Measurements from ENCODE around the gene RAB3GAP2.
"Not testable (repeated sequence)": the region's sequence is repeated elsewhere in the genome, so short reads cannot be mapped to it uniquely, and the experiment has no call there.

RAB3GAP2 gene, protein sequence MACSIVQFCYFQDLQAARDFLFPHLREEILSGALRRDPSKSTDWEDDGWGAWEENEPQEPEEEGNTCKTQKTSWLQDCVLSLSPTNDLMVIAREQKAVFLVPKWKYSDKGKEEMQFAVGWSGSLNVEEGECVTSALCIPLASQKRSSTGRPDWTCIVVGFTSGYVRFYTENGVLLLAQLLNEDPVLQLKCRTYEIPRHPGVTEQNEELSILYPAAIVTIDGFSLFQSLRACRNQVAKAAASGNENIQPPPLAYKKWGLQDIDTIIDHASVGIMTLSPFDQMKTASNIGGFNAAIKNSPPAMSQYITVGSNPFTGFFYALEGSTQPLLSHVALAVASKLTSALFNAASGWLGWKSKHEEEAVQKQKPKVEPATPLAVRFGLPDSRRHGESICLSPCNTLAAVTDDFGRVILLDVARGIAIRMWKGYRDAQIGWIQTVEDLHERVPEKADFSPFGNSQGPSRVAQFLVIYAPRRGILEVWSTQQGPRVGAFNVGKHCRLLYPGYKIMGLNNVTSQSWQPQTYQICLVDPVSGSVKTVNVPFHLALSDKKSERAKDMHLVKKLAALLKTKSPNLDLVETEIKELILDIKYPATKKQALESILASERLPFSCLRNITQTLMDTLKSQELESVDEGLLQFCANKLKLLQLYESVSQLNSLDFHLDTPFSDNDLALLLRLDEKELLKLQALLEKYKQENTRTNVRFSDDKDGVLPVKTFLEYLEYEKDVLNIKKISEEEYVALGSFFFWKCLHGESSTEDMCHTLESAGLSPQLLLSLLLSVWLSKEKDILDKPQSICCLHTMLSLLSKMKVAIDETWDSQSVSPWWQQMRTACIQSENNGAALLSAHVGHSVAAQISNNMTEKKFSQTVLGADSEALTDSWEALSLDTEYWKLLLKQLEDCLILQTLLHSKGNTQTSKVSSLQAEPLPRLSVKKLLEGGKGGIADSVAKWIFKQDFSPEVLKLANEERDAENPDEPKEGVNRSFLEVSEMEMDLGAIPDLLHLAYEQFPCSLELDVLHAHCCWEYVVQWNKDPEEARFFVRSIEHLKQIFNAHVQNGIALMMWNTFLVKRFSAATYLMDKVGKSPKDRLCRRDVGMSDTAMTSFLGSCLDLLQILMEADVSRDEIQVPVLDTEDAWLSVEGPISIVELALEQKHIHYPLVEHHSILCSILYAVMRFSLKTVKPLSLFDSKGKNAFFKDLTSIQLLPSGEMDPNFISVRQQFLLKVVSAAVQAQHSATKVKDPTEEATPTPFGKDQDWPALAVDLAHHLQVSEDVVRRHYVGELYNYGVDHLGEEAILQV (N-terminal part only)

DNA sequence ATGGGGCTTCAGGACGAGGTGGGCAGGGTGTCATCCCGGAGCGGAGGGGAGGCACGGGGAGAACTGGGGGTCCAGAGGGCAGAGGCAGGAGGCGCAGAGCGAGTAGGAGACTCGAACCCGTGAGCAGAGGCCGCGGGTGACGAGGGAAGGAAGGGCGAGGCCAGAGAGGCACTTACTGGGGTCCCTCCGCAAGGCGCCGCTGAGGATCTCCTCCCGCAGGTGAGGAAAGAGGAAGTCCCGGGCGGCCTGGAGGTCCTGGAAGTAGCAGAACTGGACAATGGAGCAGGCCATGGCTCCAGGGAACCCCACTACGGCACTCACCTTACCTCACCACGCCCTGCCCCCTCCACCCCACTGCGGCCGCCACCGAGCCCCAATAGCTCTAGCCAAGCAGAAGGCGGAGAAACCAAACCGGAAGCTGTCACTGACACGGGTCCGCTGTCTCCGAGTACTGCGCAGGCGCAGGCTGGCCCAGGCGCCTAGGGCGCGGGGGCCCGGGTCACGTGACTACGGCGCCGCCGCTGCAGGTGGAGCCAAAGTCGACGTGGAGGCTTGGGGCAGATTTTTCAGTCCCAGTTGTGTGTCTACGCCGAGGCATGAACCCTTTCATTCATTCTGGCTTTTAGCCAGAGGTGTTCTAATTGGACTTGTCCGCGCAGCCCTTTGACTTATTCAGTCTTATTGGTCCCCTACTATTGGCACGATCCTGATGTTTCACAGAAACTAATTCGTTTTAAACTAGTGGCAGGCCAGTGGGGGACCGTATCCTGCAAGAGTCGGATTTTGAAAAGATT, at the start of gene RAB3GAP2:
RAB3GAP2 (minus strand) TSS at position 407 of the 794 bp plus-strand sequence; CDS start at position 291, 116 bp downstream.
- Histone ChIP-seq H3K4me1 (peaks cover 20% of the 10 kb centered on the region), H3K27me3 (ENCODE audit: low read depth) (peaks cover 2% of the 10 kb centered on the region; the same call in 1 of the 2 replicates), H3K4me3 (peak within 1 kb of the TSS; percentile 78), H3K9me3 (no peaks in the 10 kb centered on the region), H3K36me3 (replicated peaks) (peaks cover 18% of the 10 kb centered on the region)
- DNase-seq (ENCODE audit: low spot score in 2 of 2) = peak; percentile 94 to 96
- in situ Hi-C loops (cut with MboI; ENCODE audit: low sequenced_read_pairs) = no loop called here

DNA sequence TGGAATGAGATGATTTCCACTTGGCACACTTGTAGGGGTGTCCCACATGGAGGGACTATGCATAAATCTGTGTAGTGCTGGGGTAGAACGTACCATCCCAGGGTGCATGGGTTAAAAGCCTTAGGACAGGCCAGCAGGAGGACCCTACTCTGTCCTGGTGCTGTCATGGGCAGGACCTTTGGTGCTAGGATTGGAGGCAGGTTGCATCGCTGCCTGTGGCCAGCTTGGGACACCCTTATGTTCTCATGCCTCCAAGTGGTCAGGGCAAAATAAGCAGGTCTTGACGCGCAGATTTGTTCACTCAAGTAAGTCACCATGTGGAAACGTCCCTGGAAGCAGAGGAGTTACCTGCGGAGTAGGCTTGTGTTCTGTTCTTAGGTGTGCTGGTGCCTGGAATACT, 49.5 kb upstream of the RAB3GAP2 start:
- H3K4me3 ChIP-seq = no peak overlapping the region
- no peaks in the 10 kb centered on the region; the same call in 1 of the 2 replicates for H3K4me1 ChIP-seq
- in situ Hi-C loops (cut with MboI; ENCODE audit: low sequenced_read_pairs) = no loop called here
- no peaks in the 10 kb centered on the region for H3K36me3 ChIP-seq (replicated peaks)
- no peaks in the 10 kb centered on the region for H3K9me3 ChIP-seq
- H3K27me3 ChIP-seq (ENCODE audit: low read depth) = no peaks in the 10 kb centered on the region
- no peak for DNase-seq (ENCODE audit: low spot score in 2 of 2)

DNA sequence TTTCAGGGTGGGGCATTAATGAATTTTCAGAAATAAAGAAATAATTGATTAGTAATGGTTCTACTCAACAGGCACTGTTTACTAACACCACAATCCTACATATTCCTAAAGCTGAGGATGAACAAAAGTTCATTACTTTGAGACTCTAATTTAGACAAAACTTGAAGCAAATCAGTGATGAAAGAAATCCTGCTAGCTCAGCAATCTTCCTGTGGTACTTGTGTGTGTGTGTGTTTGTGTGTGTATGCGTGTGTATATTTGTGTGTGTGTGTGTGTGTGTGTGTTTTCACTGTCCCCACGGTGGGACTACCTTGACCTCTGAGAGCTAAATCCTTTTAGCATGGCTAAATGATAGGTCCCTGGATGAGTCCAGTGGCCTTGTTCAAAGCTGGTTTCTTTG, 48.5 kb upstream of the RAB3GAP2 start:
- in situ Hi-C loops (cut with MboI; ENCODE audit: low sequenced_read_pairs) = no loop called here

DNA sequence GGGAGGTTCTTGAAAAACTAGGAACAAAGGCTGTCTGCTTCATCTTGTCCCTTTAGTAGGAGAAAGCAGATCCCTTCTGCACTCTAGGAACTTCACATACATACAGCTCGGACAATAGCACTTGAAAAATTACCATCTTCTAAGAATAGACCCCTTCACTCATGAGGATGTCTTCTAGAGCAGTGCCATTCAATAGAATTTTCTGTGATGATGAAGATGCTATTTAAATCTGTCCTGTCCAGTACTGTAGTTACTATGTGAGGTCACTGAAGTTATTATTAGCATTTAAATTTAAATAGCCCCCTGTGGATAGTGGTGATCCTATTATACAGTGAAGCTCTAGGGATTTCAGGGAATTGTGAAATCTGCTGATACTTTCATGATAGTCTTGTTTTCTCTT, 46.4 kb upstream of the RAB3GAP2 start:
- H3K4me1 ChIP-seq = no peaks in the 10 kb centered on the region; the same call in 1 of the 2 replicates

More for the DNA sequence above, 48.5 kb upstream of the RAB3GAP2 start:
- H3K27me3 ChIP-seq (ENCODE audit: low read depth) = no peaks in the 10 kb centered on the region
- no peak for DNase-seq (ENCODE audit: low spot score in 2 of 2)
- no peaks in the 10 kb centered on the region for H3K36me3 ChIP-seq (replicated peaks)
- no peak overlapping the region for H3K4me3 ChIP-seq
- H3K4me1 ChIP-seq = no peaks in the 10 kb centered on the region; the same call in 1 of the 2 replicates
- H3K9me3 ChIP-seq = no peaks in the 10 kb centered on the region

DNA sequence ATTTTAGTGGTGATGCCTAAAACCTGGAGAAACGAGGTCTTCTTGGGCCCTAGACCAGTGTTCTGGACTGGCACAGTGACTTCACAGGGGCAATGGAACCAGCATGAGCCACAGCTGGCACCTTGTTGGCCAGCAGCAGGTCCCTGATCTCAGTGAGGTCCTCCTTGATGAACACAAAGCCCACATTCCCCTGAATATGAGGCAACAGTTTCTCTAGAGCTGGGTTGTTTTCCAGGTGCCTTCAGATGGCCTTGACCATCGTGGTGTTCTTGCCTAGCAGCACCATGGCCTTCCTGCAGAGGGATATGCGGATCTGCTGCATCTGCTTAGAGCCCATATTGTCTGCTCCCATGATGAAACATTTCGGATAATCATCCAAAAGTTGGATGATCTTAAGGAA, 44.9 kb upstream of the RAB3GAP2 start:
- Histone ChIP-seq H3K36me3 (replicated peaks) (no peaks in the 10 kb centered on the region), H3K9me3 (no peaks in the 10 kb centered on the region), H3K4me1 (no peaks in the 10 kb centered on the region; the same call in 1 of the 2 replicates), H3K4me3 (no peak overlapping the region), H3K27me3 (ENCODE audit: low read depth) (no peaks in the 10 kb centered on the region)
- no peak for DNase-seq (ENCODE audit: low spot score in 2 of 2)
- in situ Hi-C loops (cut with MboI; ENCODE audit: low sequenced_read_pairs) = no loop called here

More for the DNA sequence above, 46.4 kb upstream of the RAB3GAP2 start:
- Histone ChIP-seq H3K4me3 (no peak overlapping the region), H3K27me3 (ENCODE audit: low read depth) (no peaks in the 10 kb centered on the region), H3K36me3 (replicated peaks) (no peaks in the 10 kb centered on the region), H3K9me3 (no peaks in the 10 kb centered on the region)
- in situ Hi-C loops (cut with MboI; ENCODE audit: low sequenced_read_pairs) = no loop called here
- no peak for DNase-seq (ENCODE audit: low spot score in 2 of 2)

DNA sequence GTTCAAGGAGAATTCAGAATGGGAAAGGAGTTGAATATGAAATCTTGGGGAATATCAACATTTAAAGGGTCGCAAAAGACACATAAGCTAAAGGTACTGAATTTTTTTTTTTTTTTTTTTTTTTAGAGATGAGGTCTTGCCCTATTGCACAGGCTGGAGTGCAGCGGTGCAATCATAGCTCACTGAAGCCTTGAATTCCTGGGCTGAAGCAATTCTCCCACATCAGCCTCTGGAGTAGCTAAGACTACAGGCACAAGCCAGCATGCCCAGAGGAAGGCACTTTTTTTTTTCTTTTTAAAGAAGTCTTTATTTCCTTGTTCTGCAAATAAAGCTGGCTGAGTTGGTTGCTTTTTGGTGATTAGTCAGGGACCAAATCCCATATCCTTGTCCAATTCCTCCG, 44.1 kb upstream of the RAB3GAP2 start:
- in situ Hi-C loops (cut with MboI; ENCODE audit: low sequenced_read_pairs) = no loop called here
- H3K4me1 ChIP-seq = no peaks in the 10 kb centered on the region; the same call in 1 of the 2 replicates
- H3K27me3 ChIP-seq (ENCODE audit: low read depth) = no peaks in the 10 kb centered on the region
- no peaks in the 10 kb centered on the region for H3K9me3 ChIP-seq
- H3K36me3 ChIP-seq (replicated peaks) = no peaks in the 10 kb centered on the region
- H3K4me3 ChIP-seq = no peak overlapping the region
- no peak for DNase-seq (ENCODE audit: low spot score in 2 of 2)

DNA sequence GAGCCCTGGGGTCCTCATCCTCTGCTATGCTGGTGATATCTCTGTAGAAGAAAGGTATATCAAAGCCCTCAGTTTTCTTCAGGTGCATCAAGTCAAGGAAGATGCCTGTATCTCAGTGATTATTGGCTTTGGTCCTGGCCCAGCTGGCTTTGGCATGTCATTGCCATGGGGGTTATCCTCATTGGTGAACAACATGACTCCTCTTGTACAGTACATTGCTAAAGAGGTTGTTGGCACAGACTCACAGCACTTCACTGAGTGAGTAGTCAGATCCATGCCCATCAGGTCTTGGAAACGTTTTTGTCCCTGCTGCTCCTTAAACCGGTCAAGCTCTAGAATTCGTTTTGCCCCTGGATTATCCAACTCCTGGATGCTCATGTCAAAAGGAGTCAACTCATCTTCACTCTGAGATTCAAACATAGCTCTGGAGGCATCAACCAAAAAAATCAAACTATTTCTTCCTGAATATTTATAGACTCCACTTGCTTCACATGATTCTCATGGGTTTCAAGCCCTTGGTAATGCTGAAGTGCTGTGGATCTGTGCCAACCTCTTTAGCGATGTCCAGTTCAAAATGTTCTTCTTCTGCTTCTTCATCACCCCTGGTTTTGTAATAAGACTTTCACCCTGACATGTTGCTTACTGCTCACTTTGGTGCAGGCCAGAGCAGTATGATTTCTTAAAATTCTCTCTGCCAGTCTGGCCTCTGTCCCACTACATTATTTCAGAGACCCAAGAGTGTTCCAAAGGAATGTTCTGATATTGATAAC, 43.0 kb upstream of the RAB3GAP2 start:
- no peaks in the 10 kb centered on the region for H3K36me3 ChIP-seq (replicated peaks)
- in situ Hi-C loops (cut with MboI; ENCODE audit: low sequenced_read_pairs) = no loop called here
- no peak for DNase-seq (ENCODE audit: low spot score in 2 of 2)
- no peaks in the 10 kb centered on the region; the same call in 1 of the 2 replicates for H3K4me1 ChIP-seq
- no peaks in the 10 kb centered on the region for H3K27me3 ChIP-seq (ENCODE audit: low read depth)
- no peak overlapping the region for H3K4me3 ChIP-seq
- no peaks in the 10 kb centered on the region for H3K9me3 ChIP-seq

DNA sequence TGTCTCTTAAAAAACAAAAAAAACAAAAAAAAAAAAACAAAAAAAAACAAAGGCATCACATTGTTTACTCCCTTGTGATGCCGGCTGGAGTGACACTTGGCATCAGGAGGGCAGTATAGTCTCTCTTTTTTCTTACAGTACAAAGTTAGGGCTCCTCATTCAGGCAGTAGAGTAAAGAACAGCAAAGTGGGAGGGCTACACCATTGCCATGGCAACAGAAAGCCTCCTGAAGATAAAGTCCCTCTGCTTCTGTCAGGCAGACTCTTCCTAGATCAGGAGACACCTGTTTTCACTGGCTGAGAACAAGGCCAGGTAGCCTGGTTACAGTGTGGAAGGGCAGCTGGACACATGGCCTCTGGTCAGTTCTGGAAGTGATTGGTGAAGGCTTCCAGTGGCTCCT, 41.3 kb upstream of the RAB3GAP2 start:
- in situ Hi-C loops (cut with MboI; ENCODE audit: low sequenced_read_pairs) = no loop called here
- Histone ChIP-seq H3K4me3 (no peak overlapping the region), H3K4me1 (no peaks in the 10 kb centered on the region; the same call in 1 of the 2 replicates)

DNA sequence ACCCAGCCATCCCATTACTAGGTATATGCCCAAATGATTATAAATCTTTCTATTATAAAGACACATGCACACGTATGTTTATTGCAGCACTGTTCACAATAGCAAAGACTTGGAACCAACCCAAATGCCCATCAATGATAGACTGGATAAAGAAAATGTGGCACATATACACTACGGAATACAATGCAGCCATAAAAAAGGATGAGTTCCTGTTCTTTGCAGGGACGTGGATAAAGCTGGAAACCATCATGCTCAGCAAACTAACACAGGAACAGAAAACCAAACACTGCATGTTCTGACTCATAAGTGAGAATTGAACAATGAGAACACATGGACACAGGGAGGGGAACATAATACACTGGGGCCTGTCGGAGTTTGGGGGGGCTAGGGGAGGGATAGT, 37.9 kb upstream of the RAB3GAP2 start:
- DNase-seq (ENCODE audit: low spot score in 2 of 2); H3K4me1 ChIP-seq; in situ Hi-C loops (cut with MboI; ENCODE audit: low sequenced_read_pairs); H3K27me3 ChIP-seq (ENCODE audit: low read depth); H3K4me3 ChIP-seq; H3K9me3 ChIP-seq; H3K36me3 ChIP-seq (replicated peaks): not testable (repeated sequence)

More for the DNA sequence above, 41.3 kb upstream of the RAB3GAP2 start:
- no peak for DNase-seq (ENCODE audit: low spot score in 2 of 2)
- Histone ChIP-seq H3K27me3 (ENCODE audit: low read depth) (no peaks in the 10 kb centered on the region), H3K36me3 (replicated peaks) (no peaks in the 10 kb centered on the region), H3K9me3 (no peaks in the 10 kb centered on the region)

DNA sequence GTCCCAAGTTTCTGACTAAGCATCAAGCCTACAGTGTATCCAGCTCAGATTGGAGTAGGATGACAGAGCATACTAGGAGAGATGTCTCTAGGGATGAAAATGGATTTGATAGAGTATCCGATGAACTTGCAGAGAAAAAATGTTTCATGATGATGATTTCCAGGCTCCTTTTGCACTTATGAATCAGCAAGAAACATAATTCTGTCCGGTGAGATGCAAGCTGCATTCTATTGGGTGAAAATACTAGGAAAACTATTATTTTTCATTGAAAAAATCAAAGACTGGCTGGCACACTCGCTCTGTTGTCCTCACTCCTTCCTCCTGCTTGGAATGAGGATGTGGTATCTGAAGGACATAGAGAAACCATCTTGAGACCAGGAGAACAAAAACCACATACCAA, 35.4 kb upstream of the RAB3GAP2 start:
- H3K4me1 ChIP-seq = no peaks in the 10 kb centered on the region
- in situ Hi-C loops (cut with MboI; ENCODE audit: low sequenced_read_pairs) = no loop called here
- no peaks in the 10 kb centered on the region for H3K36me3 ChIP-seq (replicated peaks)
- no peaks in the 10 kb centered on the region for H3K9me3 ChIP-seq
- H3K4me3 ChIP-seq = no peak overlapping the region
- no peaks in the 10 kb centered on the region for H3K27me3 ChIP-seq (ENCODE audit: low read depth)
- no peak for DNase-seq (ENCODE audit: low spot score in 2 of 2)

DNA sequence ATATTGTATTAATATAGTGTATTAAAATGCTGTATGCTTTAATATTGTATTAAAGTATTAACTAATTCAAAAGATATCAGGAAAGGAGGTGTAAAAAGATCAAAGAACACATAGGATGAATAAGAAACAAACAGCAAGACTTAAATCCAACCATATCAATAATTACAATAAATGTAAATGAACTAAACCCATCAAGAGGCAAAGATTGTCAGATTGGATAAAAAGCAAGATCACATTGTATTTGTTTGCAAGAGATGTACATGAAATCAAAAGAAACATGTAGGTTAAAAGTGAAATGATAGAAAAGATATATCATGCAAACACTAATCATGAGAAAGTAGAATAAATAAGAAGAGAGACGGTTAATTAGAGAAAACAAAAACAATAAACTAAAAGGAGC, 34.1 kb upstream of the RAB3GAP2 start:
- Histone ChIP-seq H3K4me3 (no peak overlapping the region), H3K27me3 (ENCODE audit: low read depth) (no peaks in the 10 kb centered on the region), H3K9me3 (no peaks in the 10 kb centered on the region), H3K4me1 (no peaks in the 10 kb centered on the region), H3K36me3 (replicated peaks) (no peaks in the 10 kb centered on the region)
- in situ Hi-C loops (cut with MboI; ENCODE audit: low sequenced_read_pairs) = no loop called here
- DNase-seq (ENCODE audit: low spot score in 2 of 2) = no peak

DNA sequence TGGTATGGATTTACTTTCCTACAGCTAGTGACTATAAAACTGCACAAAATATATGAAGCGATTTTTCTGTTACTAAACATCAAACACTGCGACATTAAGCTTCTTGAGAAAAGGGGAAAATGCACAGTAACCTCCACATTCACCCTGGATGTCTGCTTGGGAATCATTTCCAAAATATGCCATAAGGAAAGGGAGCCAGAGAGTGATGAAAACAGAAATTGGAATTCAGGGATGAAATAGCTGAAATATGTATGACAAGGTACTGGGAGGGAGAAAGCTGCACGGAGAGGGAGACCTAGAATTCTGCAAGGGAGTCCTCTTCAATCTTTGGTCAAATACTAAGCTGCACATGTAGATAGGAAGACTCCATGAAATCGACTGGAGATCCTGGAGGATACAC, 31.6 kb upstream of the RAB3GAP2 start:
- Histone ChIP-seq H3K9me3 (no peaks in the 10 kb centered on the region), H3K4me3 (no peak overlapping the region), H3K36me3 (replicated peaks) (no peaks in the 10 kb centered on the region), H3K4me1 (peaks cover 3% of the 10 kb centered on the region; the same call in 1 of the 2 replicates), H3K27me3 (ENCODE audit: low read depth) (no peaks in the 10 kb centered on the region)
- in situ Hi-C loops (cut with MboI; ENCODE audit: low sequenced_read_pairs) = no loop called here
- no peak for DNase-seq (ENCODE audit: low spot score in 2 of 2)
